HG02678 (cell line): ENCODE data around the gene C9orf153.
"Not testable (repeated sequence)": the region's sequence is repeated elsewhere in the genome, so short reads cannot be mapped to it uniquely, and the experiment has no call there.

ENCODE experiments used
- ATAC-seq: cut with Tn5 transposase; IDR thresholded peaks from one replicate; pipeline ENCODE4 v1.9.1; 2021; ENCODE audit warnings: mild to moderate bottlenecking, moderate library complexity; ENCODE audit not compliant: unreplicated experiment

C9orf153 gene

GRCh38 chr9:86193088-86193487 is 66.4 kb downstream of the C9orf153 start:
- no peak for ATAC-seq

- ATAC-seq, result not testable (repeated sequence)
Observed at GRCh38 chr9:86190700-86191099, 68.8 kb downstream of the C9orf153 start.

- ATAC-seq, result no peak
Observed at GRCh38 chr9:86187121-86187520, 72.3 kb downstream of the C9orf153 start.

GRCh38 chr9:86186696-86187095 is 72.8 kb downstream of the C9orf153 start:
- ATAC-seq, result no peak

- no peak for ATAC-seq
Observed at GRCh38 chr9:86185872-86186271, 73.6 kb downstream of the C9orf153 start.

GRCh38 chr9:86184138-86184524 is 75.3 kb downstream of the C9orf153 start:
- no peak for ATAC-seq

- no peak for ATAC-seq
Observed at GRCh38 chr9:86183229-86184137, 76.0 kb downstream of the C9orf153 start.

- no peak for ATAC-seq
Observed at GRCh38 chr9:86181379-86182315, 77.8 kb downstream of the C9orf153 start.

GRCh38 chr9:86178503-86178902 is 81.0 kb downstream of the C9orf153 start:
- ATAC-seq, result no peak

GRCh38 chr9:86177995-86178394 is 81.5 kb downstream of the C9orf153 start:
- ATAC-seq, result no peak

- no peak for ATAC-seq
Observed at GRCh38 chr9:86176468-86176867, 83.0 kb downstream of the C9orf153 start.

GRCh38 chr9:86175743-86176456 is 83.6 kb downstream of the C9orf153 start:
- no peak for ATAC-seq

GRCh38 chr9:86175223-86175622 is 84.2 kb downstream of the C9orf153 start:
- ATAC-seq, result no peak
